NB4 (cell line): Measurements from ENCODE around the gene GABBR2.

Experiments
- CTCF ChIP-seq: IDR thresholded peaks from one replicate; pipeline ENCODE4 v1.5.1; 2012; ENCODE audit warnings: low read depth, low read length
- MAX ChIP-seq: IDR thresholded peaks from 2 replicates; pipeline ENCODE4 v1.6.1; 2011; ENCODE audit warnings: low read depth, low read length
- POLR2A ChIP-seq: IDR thresholded peaks from 2 replicates; pipeline ENCODE4 v1.6.1; 2011; ENCODE audit warnings: mild to moderate bottlenecking; ENCODE audit not compliant: insufficient read length; ENCODE audit errors: extremely low read depth

GRCh38 chr9:98334796-98335195, 373.9 kb downstream of the GABBR2 start:
- no peak for TF ChIP-seq CTCF
- TF ChIP-seq MAX: no peak
- no peak for TF ChIP-seq POLR2A
